Measurements from ENCODE around the gene EIF5B.

The EIF5B gene

GRCh38 chr2:99406137-99406536 lies 68.9 kb downstream of the EIF5B start:
- no peak for DNase-seq (ENCODE audit: low read depth)

GRCh38 chr2:99410276-99410675 lies 73.1 kb downstream of the EIF5B start:
- DNase-seq (ENCODE audit: low read depth): no peak

- DNase-seq (ENCODE audit: low read depth): no peak
Measured at GRCh38 chr2:99414566-99414965, 77.4 kb downstream of the EIF5B start.

GRCh38 chr2:99417396-99417795 lies 80.2 kb downstream of the EIF5B start:
- no peak for DNase-seq (ENCODE audit: low read depth)

- no peak for DNase-seq (ENCODE audit: low read depth)
Measured at GRCh38 chr2:99420031-99420430, 82.8 kb downstream of the EIF5B start.

DNA sequence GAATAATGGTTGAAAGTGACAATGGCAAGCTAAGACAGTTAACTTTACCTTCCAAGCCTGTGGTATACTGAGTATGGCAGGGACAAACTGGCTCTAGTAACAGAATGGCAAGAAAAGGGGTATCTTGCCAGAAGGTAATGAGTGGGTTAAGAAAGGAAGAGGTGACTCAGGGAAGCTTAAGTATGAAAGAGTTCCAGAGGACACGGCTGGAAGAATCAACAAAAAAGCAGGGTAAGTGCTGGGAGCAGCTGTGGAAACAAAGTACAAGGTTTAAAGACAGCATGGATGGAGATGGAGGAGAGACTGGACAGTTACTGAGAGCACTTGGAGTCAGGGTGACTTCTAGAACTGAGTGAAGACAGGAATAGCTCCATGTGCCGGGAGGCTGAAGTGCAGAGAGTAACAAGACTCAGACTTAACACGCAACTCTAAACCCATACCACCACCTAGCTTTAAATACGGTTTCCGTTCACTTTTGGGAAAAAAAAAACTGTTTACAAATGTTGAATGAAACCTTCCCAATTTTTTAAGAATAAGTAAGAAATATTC lies 83.6 kb downstream of the EIF5B start:
- DNase-seq (ENCODE audit: low read depth): no peak

- no peak for DNase-seq (ENCODE audit: low read depth)
Measured at GRCh38 chr2:99421469-99421868, 84.3 kb downstream of the EIF5B start.

DNA sequence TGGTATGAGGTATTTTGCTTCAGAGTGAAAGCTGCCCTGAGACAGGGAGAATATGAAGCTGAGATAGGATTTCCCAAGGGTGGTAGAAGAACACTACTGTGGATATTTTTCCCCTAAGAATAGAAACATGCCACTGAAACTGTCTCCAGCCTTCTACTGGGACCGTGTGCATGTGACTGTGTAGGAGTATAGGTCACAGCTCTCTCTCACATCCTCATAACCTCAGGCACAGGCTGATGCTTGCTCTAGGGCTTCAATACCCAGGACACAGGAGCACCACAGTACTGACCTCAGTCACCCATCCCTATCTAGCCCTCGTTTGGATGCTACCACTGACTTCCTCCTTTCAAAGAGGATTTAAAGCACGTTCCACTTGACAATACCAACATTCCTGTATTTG lies 85.4 kb downstream of the EIF5B start:
- DNase-seq (ENCODE audit: low read depth): no peak

GRCh38 chr2:99424371-99424770 lies 87.2 kb downstream of the EIF5B start:
- no peak for DNase-seq (ENCODE audit: low read depth)

- no peak for DNase-seq (ENCODE audit: low read depth)
Measured at GRCh38 chr2:99425022-99425421, 87.8 kb downstream of the EIF5B start.

- no peak for DNase-seq (ENCODE audit: low read depth)
Measured at GRCh38 chr2:99430614-99431291, 93.6 kb downstream of the EIF5B start.

DNA sequence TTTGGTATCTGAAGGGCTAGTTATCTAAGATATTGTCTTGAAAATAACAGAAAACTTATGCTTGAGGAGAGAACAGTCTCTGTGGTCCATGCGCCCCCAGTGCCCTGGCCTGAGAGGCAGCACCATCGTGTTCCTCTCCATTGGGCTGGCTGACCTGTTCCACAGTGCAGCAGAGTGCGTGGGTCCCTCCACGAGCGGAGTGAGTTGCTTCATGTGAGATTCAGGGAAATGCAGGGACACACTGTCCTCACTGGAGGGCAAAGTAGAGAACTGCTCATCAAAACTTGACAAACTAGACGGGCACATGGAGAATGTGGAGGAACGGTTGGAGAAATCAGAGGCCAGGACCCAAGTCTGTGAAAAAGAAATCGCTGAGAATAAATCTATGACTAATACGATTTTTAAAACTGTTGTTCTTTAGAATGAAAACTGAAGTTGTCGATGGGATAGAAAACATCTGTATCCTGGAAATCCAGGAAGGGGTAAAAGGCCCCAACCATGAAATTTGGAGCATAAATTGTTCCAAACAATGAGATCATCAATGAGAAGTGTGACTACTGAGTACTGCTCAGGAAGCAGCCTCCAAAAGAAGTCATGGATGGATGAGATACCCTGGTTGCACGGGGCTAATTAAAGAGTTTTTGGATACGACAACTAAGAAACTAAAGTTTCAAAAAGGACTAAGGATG lies 94.5 kb downstream of the EIF5B start:
- DNase-seq (ENCODE audit: low read depth): no peak

GRCh38 chr2:99433340-99433739 lies 96.2 kb downstream of the EIF5B start:
- DNase-seq (ENCODE audit: low read depth): no peak

GRCh38 chr2:99436874-99437273 lies 99.7 kb downstream of the EIF5B start:
- no peak for DNase-seq (ENCODE audit: low read depth)

GRCh38 chr2:99439971-99440505 lies 102.8 kb downstream of the EIF5B start:
- no peak for DNase-seq (ENCODE audit: low read depth)

DNA sequence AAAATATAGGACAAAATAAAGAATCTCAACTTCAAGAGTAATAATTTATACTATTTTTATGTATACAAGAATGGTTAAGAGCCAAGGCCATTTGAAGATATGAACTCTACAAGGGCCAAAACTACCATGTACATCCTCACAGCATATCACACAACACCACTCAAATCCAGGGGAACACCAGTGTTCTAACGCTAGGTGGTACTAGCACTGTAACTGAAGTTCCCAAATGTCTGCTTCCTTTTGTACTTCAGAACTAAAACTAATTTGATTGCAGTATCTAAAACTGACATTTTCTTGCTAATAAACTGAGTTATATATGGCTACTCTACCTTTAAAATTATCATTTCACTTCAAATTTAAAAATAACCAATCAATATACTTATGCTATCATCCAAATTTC lies 105.6 kb downstream of the EIF5B start:
- DNase-seq (ENCODE audit: low read depth): no peak

GRCh38 chr2:99444222-99444621 lies 107.0 kb downstream of the EIF5B start:
- DNase-seq (ENCODE audit: low read depth): no peak

DNA sequence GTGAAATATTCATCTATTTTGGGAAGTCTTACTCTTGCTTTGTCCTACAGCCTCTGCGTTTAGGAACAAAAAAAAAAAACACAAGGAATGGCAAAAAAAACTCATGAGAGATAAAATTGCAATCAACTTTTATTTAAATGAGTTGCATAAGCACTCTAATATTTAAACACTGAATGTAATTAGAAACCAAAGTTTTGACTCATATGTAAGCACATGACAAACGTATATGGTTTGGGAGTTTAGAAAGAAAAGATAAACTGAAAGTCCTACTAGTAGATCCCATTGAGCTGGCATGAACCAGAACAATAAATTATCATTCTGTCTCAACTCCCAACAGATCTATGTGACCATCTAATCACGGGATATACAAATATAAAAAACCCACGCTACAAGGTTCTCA lies 107.9 kb downstream of the EIF5B start:
- no peak for DNase-seq (ENCODE audit: low read depth)

DNA sequence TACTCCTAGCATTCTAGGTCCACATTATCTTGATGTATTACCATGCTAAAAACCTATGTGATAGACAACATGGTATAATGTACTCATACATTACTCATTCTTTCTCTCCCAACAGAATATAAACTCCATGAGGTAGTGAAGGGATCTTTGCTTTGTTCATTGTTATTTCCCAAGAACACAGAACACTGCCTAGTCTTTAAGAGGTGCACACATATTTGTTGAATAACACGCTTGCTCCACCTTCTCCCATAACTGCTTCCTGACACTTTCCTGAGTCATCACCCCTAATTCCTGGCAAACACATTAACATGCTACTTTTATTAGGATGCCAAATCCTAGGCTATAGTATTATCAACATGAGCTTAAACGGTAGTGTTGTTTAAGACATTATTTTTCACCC lies 111.4 kb downstream of the EIF5B start:
- DNase-seq (ENCODE audit: low read depth): no peak

DNA sequence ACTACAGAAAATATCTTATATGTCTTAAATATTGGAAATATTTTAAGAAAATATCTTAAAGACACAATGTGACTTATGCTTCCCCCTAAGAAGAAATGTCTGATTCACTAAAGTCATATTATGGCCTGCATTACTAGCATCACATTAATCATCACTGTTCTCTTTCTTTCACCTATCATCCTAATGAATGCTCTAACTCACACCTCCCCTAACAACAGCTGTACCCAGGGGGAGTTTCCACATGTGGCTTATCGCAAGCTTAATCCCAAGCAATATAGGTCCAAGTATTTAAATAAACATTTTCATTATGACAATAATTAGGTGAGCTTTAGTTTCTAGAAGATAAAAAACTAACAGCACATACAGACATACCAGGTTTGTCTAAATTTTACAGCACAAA lies 113.0 kb downstream of the EIF5B start:
- DNase-seq (ENCODE audit: low read depth): no peak

Measured in T follicular helper cell (primary cell).